Measurements from ENCODE around the gene CEP20. TPM values are rescaled to one million over a fixed set of nuclear protein-coding genes. Genes with fewer than 3 reads are reported as not detected.
"Not testable (repeated sequence)": the region's sequence is repeated elsewhere in the genome, so short reads cannot be mapped to it uniquely, and the experiment has no call there.

The CEP20 gene
- total RNA-seq, 1 donor from 2014 or later, result 30.6 TPM

DNA sequence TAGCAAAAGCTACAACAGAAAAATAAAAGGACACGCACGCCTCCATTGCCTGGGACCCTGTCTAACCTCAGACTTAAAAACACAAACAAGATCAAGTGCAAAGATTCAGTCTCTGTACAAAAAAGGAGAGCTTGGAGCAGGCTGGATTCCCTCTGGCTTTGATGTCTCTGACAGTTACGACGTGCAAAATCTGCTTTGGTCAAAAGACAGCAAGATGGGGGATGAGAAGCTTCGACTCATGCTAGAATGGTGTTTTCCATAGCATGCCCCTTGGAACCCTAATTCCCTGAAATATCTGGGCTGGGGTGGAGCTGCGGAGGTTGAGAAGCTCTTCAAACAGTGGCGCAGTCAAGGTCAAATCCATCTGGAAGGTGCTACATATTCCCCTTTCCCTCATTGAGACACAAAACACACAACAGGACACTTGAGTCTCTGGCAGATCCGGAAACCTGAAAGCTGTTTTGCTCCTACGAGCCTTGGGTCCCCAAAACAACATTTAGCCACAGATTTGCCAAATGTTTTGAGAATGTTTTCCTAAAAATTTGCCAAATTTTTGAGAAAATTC is 40.7 kb downstream of the CEP20 start:
- Mint-ChIP-seq H3K4me1 (no peaks in the 10 kb centered on the region), H3K27ac (ENCODE audit: unreplicated experiment) (no peak overlapping the region), H3K27me3 (ENCODE audit: low read depth) (peaks cover 30% of the 10 kb centered on the region), H3K4me3 (no peak overlapping the region), H3K36me3 (ENCODE audit: low read depth) (no peaks in the 10 kb centered on the region), H3K9me3 (no peaks in the 10 kb centered on the region)
- no peak for DNase-seq (ENCODE audit: low read depth, low spot score)
- TF ChIP-seq CTCF (conservative IDR thresholded peaks at IDR 0.05), result no peak

GRCh38 chr16:15846510-15846909 is 41.9 kb downstream of the CEP20 start:
- Mint-ChIP-seq H3K27me3 (ENCODE audit: low read depth) (peaks cover 23% of the 10 kb centered on the region), H3K4me3 (no peak overlapping the region), H3K9me3 (no peaks in the 10 kb centered on the region), H3K27ac (ENCODE audit: unreplicated experiment) (no peak overlapping the region), H3K36me3 (ENCODE audit: low read depth) (no peaks in the 10 kb centered on the region), H3K4me1 (no peaks in the 10 kb centered on the region)
- no peak for DNase-seq (ENCODE audit: low read depth, low spot score)
- no peak for TF ChIP-seq CTCF (conservative IDR thresholded peaks at IDR 0.05)

DNA sequence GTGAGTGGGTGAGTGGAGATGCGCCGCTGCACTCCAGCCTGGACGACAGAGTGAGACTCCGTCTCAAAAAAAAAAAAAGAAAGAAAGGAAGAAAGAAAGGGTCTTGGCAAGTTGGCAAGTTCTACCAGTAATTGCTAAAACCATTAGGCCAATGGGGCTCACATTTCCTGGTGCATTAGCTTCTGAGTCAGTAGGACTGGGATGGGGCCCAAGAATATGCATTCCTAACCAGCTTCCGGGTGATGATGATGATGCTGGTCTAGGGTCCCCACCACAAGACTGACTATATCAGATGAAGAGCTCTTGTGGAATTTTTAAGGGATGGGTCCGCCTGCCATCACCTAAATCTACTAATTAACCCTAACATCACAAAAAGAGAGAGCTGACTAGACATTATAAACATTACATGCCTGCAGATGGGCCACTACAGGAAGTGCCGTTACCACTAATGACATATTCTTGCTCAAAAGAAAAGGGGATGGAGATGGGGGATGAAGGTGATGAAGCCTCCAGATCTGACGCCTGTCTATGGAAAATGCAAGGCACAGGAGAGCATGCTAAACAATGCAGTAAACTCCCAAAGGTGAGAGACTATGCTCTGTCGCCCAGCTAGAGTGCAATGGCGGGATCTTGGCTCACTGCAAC is 44.6 kb downstream of the CEP20 start:
- H3K9me3 Mint-ChIP-seq, result no peaks in the 10 kb centered on the region
- peaks cover 18% of the 10 kb centered on the region for H3K27me3 Mint-ChIP-seq (ENCODE audit: low read depth)
- DNase-seq (ENCODE audit: low read depth, low spot score), result no peak
- H3K36me3 Mint-ChIP-seq (ENCODE audit: low read depth), result no peaks in the 10 kb centered on the region
- H3K4me1 Mint-ChIP-seq, result no peaks in the 10 kb centered on the region
- no peak overlapping the region for H3K27ac Mint-ChIP-seq (ENCODE audit: unreplicated experiment)
- H3K4me3 Mint-ChIP-seq, result no peak overlapping the region
- TF ChIP-seq CTCF (conservative IDR thresholded peaks at IDR 0.05), result no peak

DNA sequence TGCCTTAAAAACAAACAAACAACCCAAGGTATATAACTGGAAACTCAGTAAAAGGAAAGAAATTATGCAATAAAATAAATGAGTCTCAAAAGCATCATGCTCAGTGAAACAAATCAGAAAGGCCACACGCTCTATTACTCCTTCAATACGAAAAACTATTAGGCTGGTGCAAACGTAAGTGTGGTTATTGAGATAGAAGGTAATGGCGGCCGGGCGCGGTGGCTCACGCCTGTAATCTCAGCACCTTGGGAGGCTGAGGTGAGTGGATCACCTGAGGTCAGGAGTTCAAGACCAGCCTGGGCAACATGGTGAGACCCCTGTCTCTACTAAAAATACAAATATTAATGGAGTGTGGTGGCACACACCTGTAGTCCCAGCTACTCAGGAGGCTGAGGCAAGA is 49.2 kb downstream of the CEP20 start:
- not testable (repeated sequence) for DNase-seq (ENCODE audit: low read depth, low spot score); H3K9me3 Mint-ChIP-seq; H3K36me3 Mint-ChIP-seq (ENCODE audit: low read depth); H3K27me3 Mint-ChIP-seq (ENCODE audit: low read depth); H3K27ac Mint-ChIP-seq (ENCODE audit: unreplicated experiment); H3K4me3 Mint-ChIP-seq; H3K4me1 Mint-ChIP-seq

- Mint-ChIP-seq H3K27ac (ENCODE audit: unreplicated experiment) (no peak overlapping the region), H3K36me3 (ENCODE audit: low read depth) (no peaks in the 10 kb centered on the region), H3K27me3 (ENCODE audit: low read depth) (no peaks in the 10 kb centered on the region), H3K4me1 (no peaks in the 10 kb centered on the region), H3K9me3 (no peaks in the 10 kb centered on the region), H3K4me3 (no peak overlapping the region)
- no peak for DNase-seq (ENCODE audit: low read depth, low spot score)
- no peak for TF ChIP-seq CTCF (conservative IDR thresholded peaks at IDR 0.05)
These were observed 50.6 kb downstream of the CEP20 start for GRCh38 chr16:15837761-15838160.

DNA sequence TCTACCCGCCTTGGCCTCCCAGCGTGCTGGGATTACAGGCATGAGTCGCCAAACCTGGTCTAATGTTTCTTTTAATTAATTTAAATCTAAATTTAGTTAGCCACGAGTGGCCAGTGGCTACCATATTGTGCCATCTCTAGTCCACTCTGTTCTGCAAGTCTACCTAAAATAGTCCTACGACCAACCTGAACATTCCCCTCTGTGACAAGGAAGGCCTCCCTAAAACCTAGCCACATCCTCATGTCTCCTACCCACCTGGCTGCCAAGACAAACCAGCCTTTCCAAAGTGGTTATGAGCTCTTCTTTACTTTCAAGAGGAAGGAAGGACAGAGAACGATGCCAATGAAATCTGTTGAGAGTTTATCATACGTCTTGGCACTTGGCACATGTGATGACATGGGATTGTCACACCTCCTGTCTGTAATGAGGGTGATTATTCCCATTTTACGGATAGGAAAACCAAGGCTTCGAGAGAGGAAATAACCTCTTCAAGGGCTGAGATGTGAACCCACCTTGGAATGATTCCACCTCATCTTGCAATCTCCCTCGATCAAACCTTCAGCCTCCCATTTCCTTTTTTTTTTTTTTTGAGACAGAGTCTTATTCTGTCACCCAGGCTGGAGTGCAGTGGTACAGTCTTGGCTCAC is 51.3 kb downstream of the CEP20 start:
- no peak for DNase-seq (ENCODE audit: low read depth, low spot score)
- Mint-ChIP-seq H3K4me3 (no peak overlapping the region), H3K27ac (ENCODE audit: unreplicated experiment) (no peak overlapping the region), H3K27me3 (ENCODE audit: low read depth) (no peaks in the 10 kb centered on the region), H3K36me3 (ENCODE audit: low read depth) (no peaks in the 10 kb centered on the region), H3K9me3 (no peaks in the 10 kb centered on the region), H3K4me1 (no peaks in the 10 kb centered on the region)
- TF ChIP-seq CTCF (conservative IDR thresholded peaks at IDR 0.05), result no peak

All from neural crest cell (in vitro differentiated cells).